GM12878 (cell line): Measurements from ENCODE around the gene METTL9. TPM values are rescaled to one million over a fixed set of nuclear protein-coding genes. Genes with fewer than 3 reads are reported as not detected.
"Not testable (repeated sequence)": the region's sequence is repeated elsewhere in the genome, so short reads cannot be mapped to it uniquely, and the experiment has no call there.

Experiments
- ATAC-seq: fragments of 200-7000 bp; cut with Tn5 transposase; 3 replicates; pipeline ENCODE4 v1.9.1; 2020; ENCODE audit warnings: mild to moderate bottlenecking, moderate library complexity
- BruUV-seq: library from RNA; stranded (reverse); fragments of 400-500 nt; replicated peaks from 2 replicates; lab custom pipeline; 2021; lab: Mats Ljungman, UMichigan
- CTCF ChIA-PET: fragments of 300-600 bp; sonication (Branson Sonifier 250); formaldehyde crosslinking; extraction: SDS; loops from one replicate; lab custom pipeline; 2021; ENCODE audit warnings: inconsistent platforms; lab: Yijun Ruan, JAX
- POLR2A ChIA-PET: fragments of 350-600 bp; formaldehyde crosslinking; extraction: SDS; loops from one replicate; lab custom pipeline; 2021; ENCODE audit warnings: inconsistent platforms; lab: Charles Lee
- RAD21 ChIA-PET: fragments of 300-600 bp; sonication (Branson Sonifier 250); formaldehyde crosslinking; loops from one replicate; lab custom pipeline; 2023; ENCODE audit warnings: antibody characterized with exemption; ENCODE audit not compliant: unreplicated experiment; lab: Charles Lee
- SMC1A ChIA-PET: fragments of 300-600 bp; sonication (Branson Sonifier 250); formaldehyde crosslinking; loops from one replicate; lab custom pipeline; 2023; ENCODE audit not compliant: unreplicated experiment, uncharacterized antibody; lab: Charles Lee
- DNase-seq: peaks from one replicate; pipeline ENCODE4 v3.0.0-alpha.2; 2011; ENCODE audit warnings: low read depth, low spot score
- FAIRE-seq: peaks from 3 replicates; lab custom pipeline; 2011; peaks lifted over from hg19 to GRCh38; lab: Jason Lieb, UNC
- H2AFZ ChIP-seq: 2 replicates; pipeline ENCODE4 v1.6.0; 2011; ENCODE audit warnings: low read depth, low read length, control low read depth; ENCODE audit not compliant: control insufficient read depth
- H3K27ac ChIP-seq: 2 replicates; pipeline ENCODE4 v1.5.1; 2011; ENCODE audit warnings: control low read depth; ENCODE audit not compliant: control insufficient read depth, insufficient read depth
- H3K27me3 ChIP-seq, 2 experiments: replicated peaks in 1 of 2; 2 replicates each; pipeline versions ENCODE4 v1.6.0 to v1.6.1; 2011; ENCODE audit warnings: low read length in 1 of 2; ENCODE audit not compliant: control insufficient read depth in 2 of 2, insufficient read depth in 2 of 2
- H3K36me3 ChIP-seq, 2 experiments: 2 replicates each; pipeline ENCODE4 v1.5.1; 2011; ENCODE audit warnings: low read length in 1 of 2; ENCODE audit not compliant: control insufficient read depth in 2 of 2, insufficient read depth in 2 of 2
- H3K4me1 ChIP-seq: 2 replicates; pipeline ENCODE4 v1.6.1; 2011; ENCODE audit warnings: mild to moderate bottlenecking, low read length, moderate library complexity, mixed read lengths; ENCODE audit not compliant: control insufficient read depth, insufficient read depth
- H3K4me2 ChIP-seq: 2 replicates; pipeline ENCODE4 v1.6.0; 2011; ENCODE audit warnings: control low read depth; ENCODE audit not compliant: control insufficient read depth, insufficient read depth
- H3K4me3 ChIP-seq: fragments of 200-600 bp; sonication (generic); 2 replicates; pipeline ENCODE4 v1.5.1; 2016
- H3K79me2 ChIP-seq: 2 replicates; pipeline ENCODE4 v1.6.0; 2011; ENCODE audit warnings: low read length; ENCODE audit not compliant: control insufficient read depth, insufficient read depth
- H3K9ac ChIP-seq: 2 replicates; pipeline ENCODE4 v1.8.0; 2011; ENCODE audit warnings: low read length, control low read depth, mixed read lengths; ENCODE audit not compliant: control insufficient read depth, insufficient read depth
- H3K9me3 ChIP-seq: replicated peaks from 3 replicates; pipeline ENCODE4 v1.5.1; 2011; ENCODE audit warnings: mild to moderate bottlenecking, low read length; ENCODE audit not compliant: control insufficient read depth, insufficient read depth
- H4K20me1 ChIP-seq: 2 replicates; pipeline ENCODE4 v1.6.0; 2011; ENCODE audit not compliant: control insufficient read depth, insufficient read depth
- NFYB ChIP-seq: IDR thresholded peaks from 2 replicates; pipeline ENCODE4 v1.6.1; 2011; ENCODE audit warnings: low read depth, mild to moderate bottlenecking, low read length, improper control_type of control experiment, moderate library complexity; ENCODE audit not compliant: insufficient read depth
- WGBS: methylation state at CpG from one replicate; pipeline ENCODE4 v1.1.6; 2016; ENCODE audit warnings: low lambda C conversion rate; ENCODE audit not compliant: insufficient replicate concordance, insufficient coverage; ENCODE audit errors: missing lambda C conversion rate; 5-methylcytosine and 5-hydroxymethylcytosine counted together
- in situ Hi-C: fragments of 300-500 bp; cut with MboI; formaldehyde crosslinking; loops from 9 replicates; pipeline ENCODE4 v1.14.3; 2018; ENCODE audit warnings: mixed read lengths
- intact Hi-C: fragments of 100-400 bp; cut with micrococcal nuclease; formaldehyde crosslinking; loops from one replicate; pipeline ENCODE4 v1.14.2; 2022; ENCODE audit not compliant: unreplicated experiment
- polyA plus RNA-seq, 11 experiments: library from polyadenylated mRNA; depleted of rRNA in 4 of 11; unstranded in 6 of 11; stranded (reverse) in 5 of 11; fragments of >200 nt; fragmentation: Nextera tagmentation in 4 of 11; fragmentation: Illumina TruSeq in 1 of 11; extraction: Ambion mirVana in 4 of 11; extraction: Trizol in 1 of 11; gene quantifications; 1 replicate in 1 of 11; 2 replicates in 10 of 11; pipeline versions ENCODE4 v1.2.1 to v1.2.3, GENCODE V29; 2011 to 2016; ENCODE audit warnings: inconsistent platforms in 2 of 11, missing spikeins in 2 of 11, low read depth in 1 of 11
- total RNA-seq, 4 experiments: library from RNA; depleted of rRNA in 3 of 4; stranded (reverse); fragments of >200 nt in 3 of 4; fragmentation: Illumina TruSeq in 1 of 4; extraction: Trizol in 1 of 4; gene quantifications; 2 replicates each; pipeline versions ENCODE4 v1.2.1 to v1.2.3, GENCODE V29; 2013 to 2021

Gene METTL9
- total and polyA plus RNA-seq, 10 of the 15 experiments (the other 5 are each of a cell fraction or from before 2014, with no cell fraction given): 19.4 to 119 (median 101) TPM

DNA sequence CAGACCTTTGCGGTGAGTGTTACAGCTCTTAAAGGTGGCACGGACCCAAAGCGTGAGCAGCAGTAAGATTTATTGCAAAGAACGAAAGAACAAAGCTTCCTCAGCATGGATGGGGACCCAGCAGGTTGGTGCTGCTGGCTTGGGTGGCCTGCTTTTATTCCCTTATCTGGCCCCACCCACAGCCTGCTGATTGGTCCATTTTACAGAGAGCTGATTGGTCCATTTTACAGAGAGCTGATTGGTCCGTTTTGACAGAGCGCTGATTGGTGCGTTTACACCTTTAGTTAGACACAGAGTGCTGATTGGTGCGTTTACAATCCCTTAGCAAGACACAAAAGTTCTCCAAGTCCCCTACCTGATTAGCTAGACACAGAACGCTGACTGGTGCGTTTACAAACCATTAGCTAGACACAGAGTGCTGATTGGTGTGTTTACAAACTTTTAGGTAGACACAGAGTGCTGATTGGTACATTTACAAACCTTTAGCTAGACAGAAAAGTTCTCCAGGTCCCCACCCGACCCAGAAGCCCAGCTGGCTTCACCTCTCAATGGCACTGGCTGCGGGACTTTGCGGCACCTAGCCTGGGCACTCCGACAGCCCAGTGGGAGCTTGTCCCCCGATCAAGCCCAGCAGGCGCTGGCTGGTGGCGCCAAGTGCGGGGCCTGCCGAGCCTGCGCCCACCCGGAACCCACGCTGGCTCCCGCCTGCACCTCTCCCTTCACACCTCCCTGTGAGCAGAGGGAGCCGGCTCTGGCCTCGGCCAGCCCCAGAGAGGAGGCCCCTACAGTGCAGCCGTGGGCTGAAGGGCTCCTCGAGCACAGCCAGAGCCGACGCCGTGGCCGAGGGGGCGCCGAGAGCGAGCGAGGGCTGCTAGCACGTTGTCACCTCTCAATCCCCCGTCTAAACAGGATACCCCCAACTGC lies 30.5 kb downstream of the METTL9 start:
- CTCF ChIA-PET: interaction anchor here (0.6 kb wide), 1 partner anchor 1441 kb away, joined by 3 read pairs; no protein-coding TSS in a partner anchor
- H4K20me1 ChIP-seq, ATAC-seq, intact Hi-C loops, in situ Hi-C loops, RAD21 ChIA-PET, H2AFZ ChIP-seq, FAIRE-seq, SMC1A ChIA-PET, BruUV-seq, H3K4me3 ChIP-seq, H3K79me2 ChIP-seq: not testable (repeated sequence)
- WGBS: 99% methylated on average over 37 of the region's 37 CpGs
- peak; percentile 78 for TF ChIP-seq NFYB
- TF ChIP-seq, all 136 proteins: peak for 1; not testable (repeated sequence) for 135
- H3K9me3 ChIP-seq, H3K27me3 ChIP-seq, H3K4me1 ChIP-seq, DNase-seq, H3K4me2 ChIP-seq, POLR2A ChIA-PET, H3K27ac ChIP-seq, H3K36me3 ChIP-seq, H3K9ac ChIP-seq: not testable (repeated sequence)

DNA sequence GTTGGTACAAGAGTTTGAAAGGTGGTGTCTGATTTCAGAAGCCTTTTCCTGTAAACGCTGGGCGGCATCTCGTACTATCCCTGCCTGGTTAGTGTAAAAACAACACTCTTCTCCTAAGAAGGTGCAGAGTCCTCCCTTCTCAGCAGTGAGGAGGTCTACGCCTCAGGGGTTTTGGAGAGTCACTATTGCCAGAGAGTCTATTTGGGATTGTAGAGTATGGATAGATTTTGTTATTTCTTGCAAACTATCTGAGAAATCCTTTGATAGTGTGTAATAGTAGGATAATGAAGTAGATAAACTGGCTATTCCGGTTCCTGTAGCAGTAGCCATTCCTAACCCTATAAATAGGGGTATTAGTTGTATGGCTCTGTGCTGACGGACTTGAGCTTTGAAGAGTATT lies 31.5 kb downstream of the METTL9 start:
- DNase-seq, SMC1A ChIA-PET, H3K4me1 ChIP-seq, H3K27ac ChIP-seq, H3K36me3 ChIP-seq, ATAC-seq, in situ Hi-C loops, H3K4me2 ChIP-seq, BruUV-seq, intact Hi-C loops, CTCF ChIA-PET, H3K9me3 ChIP-seq, H4K20me1 ChIP-seq, H3K27me3 ChIP-seq, FAIRE-seq, H3K4me3 ChIP-seq, H3K9ac ChIP-seq, H2AFZ ChIP-seq, H3K79me2 ChIP-seq, RAD21 ChIA-PET, POLR2A ChIA-PET: not testable (repeated sequence)
- WGBS: over 99% methylated on average over 6 of the region's 6 CpGs

DNA sequence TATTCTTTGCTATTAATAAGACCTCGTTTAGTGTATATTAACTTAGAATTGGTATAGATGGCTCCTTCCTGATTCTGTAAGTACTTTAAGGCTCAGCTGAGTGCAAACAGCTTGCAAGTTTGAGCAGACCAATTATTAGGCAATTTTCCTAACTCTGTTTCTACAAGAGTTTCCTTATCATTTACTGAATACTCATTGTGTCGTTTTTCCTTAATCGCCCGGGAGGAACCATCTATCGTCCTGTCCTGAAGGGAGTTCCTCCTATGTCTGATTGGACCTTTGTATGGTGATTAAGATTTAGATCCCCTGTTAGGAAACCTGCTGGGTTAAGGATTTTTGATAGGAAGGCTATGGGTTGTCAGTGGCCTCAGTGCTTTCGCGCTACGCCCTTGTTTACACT lies 32.0 kb downstream of the METTL9 start:
- H2AFZ ChIP-seq, H3K9me3 ChIP-seq, H3K27ac ChIP-seq, H3K36me3 ChIP-seq, POLR2A ChIA-PET, in situ Hi-C loops, H3K27me3 ChIP-seq, FAIRE-seq, H3K4me2 ChIP-seq, H3K9ac ChIP-seq, BruUV-seq, H3K79me2 ChIP-seq, RAD21 ChIA-PET, SMC1A ChIA-PET, ATAC-seq, intact Hi-C loops, H3K4me1 ChIP-seq, CTCF ChIA-PET, H3K4me3 ChIP-seq, H4K20me1 ChIP-seq, DNase-seq: not testable (repeated sequence)
- WGBS: 95% methylated on average over 8 of the region's 8 CpGs
